Endothelial cell of umbilical vein (primary cell): ENCODE results near the gene BRSK1. TPM values are rescaled to one million over a fixed set of nuclear protein-coding genes. Genes with fewer than 3 reads are reported as not detected.

ENCODE experiments used
- BruUV-seq: library from RNA; stranded (reverse); fragments of 400-500 nt; replicated peaks from 2 replicates; lab custom pipeline; 2021; lab: Mats Ljungman, UMichigan
- CTCF ChIA-PET: fragments of 300-600, 350-600 bp; sonication (Branson Sonifier 250); formaldehyde crosslinking; loops from one replicate; lab custom pipeline; 2021; ENCODE audit warnings: antibody characterized with exemption, inconsistent platforms; lab: Charles Lee
- POLR2A ChIA-PET: fragments of 300-600, 350-600 bp; sonication (Branson Sonifier 250); formaldehyde crosslinking; loops from one replicate; lab custom pipeline; 2021; ENCODE audit warnings: antibody characterized with exemption, inconsistent platforms; lab: Charles Lee
- DNase-seq: peaks from one replicate; pipeline ENCODE4 v3.0.0-alpha.2; 2011; ENCODE audit warnings: low read depth, low spot score
- FAIRE-seq: peaks from 2 replicates; lab custom pipeline; 2011; peaks lifted over from hg19 to GRCh38; lab: Jason Lieb, UNC
- H2AFZ ChIP-seq: 2 replicates; pipeline ENCODE4 v1.6.0; 2012; ENCODE audit warnings: low read depth, low read length, control low read depth, inconsistent platforms
- H3K27ac ChIP-seq: 2 replicates; pipeline ENCODE4 v1.5.1; 2011; ENCODE audit warnings: low read depth, mild to moderate bottlenecking, control low read depth, low read length, moderate library complexity; ENCODE audit not compliant: insufficient read depth
- H3K27me3 ChIP-seq, 2 experiments: 2 replicates each; pipeline versions ENCODE4 v1.6.0 to v1.6.1; 2011; ENCODE audit warnings: low read length in 2 of 2, mixed read lengths in 1 of 2; ENCODE audit not compliant: control insufficient read depth in 2 of 2, insufficient read depth in 2 of 2
- H3K36me3 ChIP-seq, 2 experiments: 2 replicates in 1 of 2; 3 replicates in 1 of 2; pipeline ENCODE4 v1.5.1; 2011; ENCODE audit warnings: low read length in 2 of 2, mild to moderate bottlenecking in 1 of 2, moderate library complexity in 1 of 2; ENCODE audit not compliant: control insufficient read depth in 2 of 2, insufficient read depth in 2 of 2; ENCODE audit errors: extremely low read depth in 1 of 2
- H3K4me1 ChIP-seq: 3 replicates; pipeline ENCODE4 v1.5.1; 2011; ENCODE audit warnings: mild to moderate bottlenecking, low read length; ENCODE audit not compliant: control insufficient read depth, insufficient read depth; ENCODE audit errors: extremely low read depth
- H3K4me2 ChIP-seq: 2 replicates; pipeline ENCODE4 v1.6.1; 2011; ENCODE audit warnings: low read length, control low read depth, mixed read lengths; ENCODE audit not compliant: insufficient read depth
- H3K4me3 ChIP-seq, 3 experiments: fragments of 200-600 bp in 1 of 3; sonication (generic), shearing (Covaris generic) in 1 of 3; replicated peaks in 1 of 3; 2 replicates each; pipeline ENCODE4 v1.5.1; 2011 to 2016; ENCODE audit warnings: control low read depth in 3 of 3, low read length in 3 of 3, mild to moderate bottlenecking in 2 of 3, inconsistent platforms in 1 of 3, low read depth in 1 of 3, moderate library complexity in 1 of 3; ENCODE audit not compliant: insufficient read depth in 1 of 3
- H3K79me2 ChIP-seq: 2 replicates; pipeline ENCODE4 v1.6.0; 2012; ENCODE audit warnings: low read length, inconsistent platforms; ENCODE audit not compliant: control insufficient read depth, insufficient read depth
- H3K9ac ChIP-seq: replicated peaks from 2 replicates; pipeline ENCODE3; 2011; ENCODE audit warnings: low read length, control low read depth; ENCODE audit not compliant: insufficient read depth; ENCODE audit errors: extremely low read depth
- H3K9me1 ChIP-seq: replicated peaks from 3 replicates; pipeline ENCODE4 v1.6.0; 2011; ENCODE audit warnings: mild to moderate bottlenecking, low read length; ENCODE audit not compliant: control insufficient read depth, insufficient read depth; ENCODE audit errors: extremely low read depth
- H3K9me3 ChIP-seq: replicated peaks from 2 replicates; pipeline ENCODE4 v1.5.1; 2012; ENCODE audit warnings: low read length, inconsistent platforms; ENCODE audit not compliant: control insufficient read depth, insufficient read depth
- H4K20me1 ChIP-seq: replicated peaks from 2 replicates; pipeline ENCODE3; 2011; ENCODE audit warnings: mild to moderate bottlenecking, low read length; ENCODE audit not compliant: control insufficient read depth, insufficient read depth; ENCODE audit errors: extremely low read depth
- CTCF ChIP-seq, 2 donors: IDR thresholded peaks; 1 replicate in 1 of 2; 2 replicates in 1 of 2; pipeline ENCODE4 v1.5.1; 2011; ENCODE audit warnings: low read length in 2 of 2, mild to moderate bottlenecking in 2 of 2, moderate library complexity in 2 of 2, control low read depth in 1 of 2, inconsistent platforms in 1 of 2, low read depth in 1 of 2; ENCODE audit not compliant: insufficient read depth in 1 of 2; ENCODE audit errors: extremely low read depth in 1 of 2
- EZH2 ChIP-seq: IDR thresholded peaks from 2 replicates; pipeline ENCODE4 v1.6.1; 2012; ENCODE audit warnings: borderline replicate concordance, low read depth, mild to moderate bottlenecking, moderate library complexity, low read length, inconsistent platforms; ENCODE audit not compliant: severe bottlenecking
- FOS ChIP-seq: IDR thresholded peaks from 2 replicates; pipeline ENCODE4 v1.6.1; 2011; ENCODE audit warnings: mild to moderate bottlenecking, low read length, moderate library complexity, borderline replicate concordance; ENCODE audit not compliant: insufficient read depth
- GATA2 ChIP-seq: IDR thresholded peaks from 2 replicates; pipeline ENCODE4 v1.7.0; 2011; ENCODE audit warnings: low read depth, mild to moderate bottlenecking, moderate library complexity, mixed read lengths, low read length; ENCODE audit not compliant: insufficient read length, insufficient read depth
- MAX ChIP-seq: IDR thresholded peaks from 2 replicates; pipeline ENCODE4 v1.6.1; 2011; ENCODE audit not compliant: insufficient read depth, insufficient read length
- MYC ChIP-seq: IDR thresholded peaks from one replicate; pipeline ENCODE4 v1.6.1; 2011; ENCODE audit warnings: mild to moderate bottlenecking, low read depth, low read length
- POLR2A ChIP-seq: IDR thresholded peaks from 2 replicates; pipeline ENCODE4 v1.6.1; 2012; ENCODE audit warnings: low read depth, mild to moderate bottlenecking, control low read depth, low read length
- POLR2AphosphoS5 ChIP-seq: IDR thresholded peaks from 2 replicates; pipeline ENCODE4 v1.6.1; 2012; ENCODE audit warnings: low read depth, mild to moderate bottlenecking, control low read depth, low read length, moderate library complexity; ENCODE audit not compliant: insufficient read depth
- dilution Hi-C: fragments of 300-500 bp; cut with MboI; formaldehyde crosslinking; loops from one replicate; pipeline ENCODE4 v1.15.0; 2019; ENCODE audit warnings: low sequenced_read_pairs; ENCODE audit not compliant: extremely low pct_ligation_motif_present
- intact Hi-C: fragments of 100-400 bp; cut with micrococcal nuclease; formaldehyde crosslinking; loops from one replicate; pipeline ENCODE4 v1.10.0; 2022
- polyA plus RNA-seq, 4 experiments: library from polyadenylated mRNA; depleted of rRNA in 3 of 4; stranded (reverse) in 3 of 4; unstranded in 1 of 4; fragments of >200 nt; gene quantifications; 2 replicates each; pipeline versions ENCODE4 v1.2.1 to v1.2.3, GENCODE V29; 2011 to 2012; ENCODE audit warnings: missing spikeins in 1 of 4
- total RNA-seq: library from RNA; stranded (reverse); gene quantifications from 2 replicates; pipeline ENCODE4 v1.2.3, GENCODE V29; 2021

BRSK1 gene
- total and polyA plus RNA-seq, 2 donors (not counting 3 experiments of a cell fraction or from before 2014, with no cell fraction given) = 0.33 to 0.44 TPM

- CTCF ChIA-PET = no interaction called here
- no peaks in the 10 kb centered on the region for H4K20me1 ChIP-seq
These were observed 34.0 kb upstream of the BRSK1 start for GRCh38 chr19:55249841-55250240.

More at GRCh38 chr19:55249841-55250240, 34.0 kb upstream of the BRSK1 start:
- peaks cover 33% of the 10 kb centered on the region for H3K4me1 ChIP-seq
- no TSS peak for BruUV-seq
- H2AFZ ChIP-seq = no peak overlapping the region
- TF ChIP-seq POLR2A (no peak), EZH2 (no peak), FOS (no peak), POLR2AphosphoS5 (no peak), MYC (no peak), GATA2 (no peak), CTCF (IDR thresholded peaks at IDR 0.05; ENCODE audit: extremely low read depth in 1 of 2, insufficient read depth in 1 of 2, low read depth in 1 of 2, low read length in 2 of 2) (no peak), MAX (no peak)
- H3K36me3 ChIP-seq = peaks cover 0 to 18% of the 10 kb centered on the region in 2 experiments
- H3K9me1 ChIP-seq = no peaks in the 10 kb centered on the region
- no peak overlapping the region for H3K27ac ChIP-seq
- POLR2A ChIA-PET = no interaction called here
- no peaks in the 10 kb centered on the region for H3K27me3 ChIP-seq
- no peaks in the 10 kb centered on the region for H3K9me3 ChIP-seq
- peaks cover 77% of the 10 kb centered on the region for H3K79me2 ChIP-seq
- DNase-seq = no peak
- no peak for FAIRE-seq
- dilution Hi-C loops (no loop called here), intact Hi-C loops (loop anchor here (10.0 kb wide), 1 partner anchor 355 kb away; the partner anchor contains the start of genes ZNF524 and ZNF865)
- no peak overlapping the region for H3K4me3 ChIP-seq
- H3K4me2 ChIP-seq = no peak overlapping the region
- no peak overlapping the region for H3K9ac ChIP-seq
